PC-9 (cell line): ENCODE data around the gene TBC1D22A. TPM values are rescaled to one million over a fixed set of nuclear protein-coding genes. Genes with fewer than 3 reads are reported as not detected.

Source experiments
- BruUV-seq: library from RNA; stranded (reverse); fragments of 400-500 nt; replicated peaks from 2 replicates; lab custom pipeline; 2021; lab: Mats Ljungman, UMichigan
- CTCF ChIA-PET: fragments of 300-600 bp; sonication (Branson Sonifier 250); formaldehyde crosslinking; loops from one replicate; lab custom pipeline; 2022; ENCODE audit warnings: antibody characterized with exemption; lab: Charles Lee
- POLR2A ChIA-PET: fragments of 300-600 bp; sonication (Branson Sonifier 250); formaldehyde crosslinking; loops from one replicate; lab custom pipeline; 2022; ENCODE audit warnings: antibody characterized with exemption; ENCODE audit not compliant: unreplicated experiment; lab: Charles Lee
- DNase-seq, 2 experiments: peaks; one replicate each; pipeline versions ENCODE4 v3.0.0 to v3.0.0-alpha.2; 2015 to 2022; ENCODE audit warnings: mixed read lengths in 1 of 2
- H2AFZ ChIP-seq: fragments of 200-600 bp; sonication (generic); 2 replicates; pipeline ENCODE4 v1.8.1; 2017; ENCODE audit warnings: antibody characterized with exemption
- H3F3A ChIP-seq: fragments of 200-600 bp; sonication (generic); 2 replicates; pipeline ENCODE4 v1.8.1; 2017; ENCODE audit warnings: antibody characterized with exemption, mild to moderate bottlenecking, low read depth; ENCODE audit not compliant: insufficient read depth
- H3K27ac ChIP-seq: fragments of 200-600 bp; sonication (generic); 2 replicates; pipeline ENCODE4 v1.6.1; 2016; ENCODE audit warnings: mixed run types
- H3K27me3 ChIP-seq: fragments of 200-600 bp; sonication (generic); 2 replicates; pipeline ENCODE4 v1.6.1; 2016; ENCODE audit warnings: low read depth, mixed run types; ENCODE audit not compliant: insufficient read depth
- H3K36me3 ChIP-seq: fragments of 200-600 bp; sonication (generic); 2 replicates; pipeline ENCODE4 v1.6.1; 2016; ENCODE audit warnings: low read depth, mixed run types
- H3K4me1 ChIP-seq: fragments of 200-600 bp; sonication (generic); replicated peaks from 2 replicates; pipeline ENCODE4 v1.6.1; 2016; ENCODE audit warnings: mixed run types; ENCODE audit not compliant: insufficient read depth
- H3K4me2 ChIP-seq: fragments of 200-600 bp; sonication (generic); 2 replicates; pipeline ENCODE4 v1.6.1; 2017; ENCODE audit warnings: mixed run types
- H3K4me3 ChIP-seq: fragments of 200-600 bp; sonication (generic); 2 replicates; pipeline ENCODE4 v1.6.1; 2016; ENCODE audit warnings: mixed run types
- H3K79me2 ChIP-seq: fragments of 200-600 bp; sonication (generic); 2 replicates; pipeline ENCODE4 v1.6.1; 2017; ENCODE audit warnings: low read depth, mixed run types
- H3K9me2 ChIP-seq: fragments of 200-600 bp; sonication (generic); 2 replicates; pipeline ENCODE4 v1.8.1; 2017; ENCODE audit warnings: mild to moderate bottlenecking; ENCODE audit not compliant: insufficient read depth
- H3K9me3 ChIP-seq: fragments of 200-600 bp; sonication (generic); 2 replicates; pipeline ENCODE4 v1.8.1; 2016; ENCODE audit warnings: low read depth; ENCODE audit not compliant: insufficient read depth
- H4K20me1 ChIP-seq: fragments of 200-600 bp; sonication (generic); 2 replicates; pipeline ENCODE4 v1.8.1; 2017; ENCODE audit not compliant: insufficient read depth
- EZH2 ChIP-seq: fragments of 200-600 bp; sonication (generic); IDR thresholded peaks from 2 replicates; pipeline ENCODE4 v1.8.0; 2017; ENCODE audit warnings: antibody characterized with exemption, low read depth
- intact Hi-C: fragments of 100-400 bp; cut with micrococcal nuclease; formaldehyde crosslinking; loops from one replicate; pipeline ENCODE4 v1.10.0; 2022; ENCODE audit not compliant: unreplicated experiment
- total RNA-seq: library from RNA; stranded (reverse); gene quantifications from 2 replicates; pipeline ENCODE4 v1.2.3, GENCODE V29; 2021
- TF ChIP-seq, protein P1 (sequence below): fragments of 200-600 bp; sonication (generic); conservative IDR thresholded peaks from 2 replicates; pipeline ENCODE4 v1.6.1; 2017; ENCODE audit warnings: mixed run types, antibody characterized with exemption, mild to moderate bottlenecking, moderate library complexity

TBC1D22A gene
- total RNA-seq, 1 experiment from 2014 or later = 40.3 TPM

DNA sequence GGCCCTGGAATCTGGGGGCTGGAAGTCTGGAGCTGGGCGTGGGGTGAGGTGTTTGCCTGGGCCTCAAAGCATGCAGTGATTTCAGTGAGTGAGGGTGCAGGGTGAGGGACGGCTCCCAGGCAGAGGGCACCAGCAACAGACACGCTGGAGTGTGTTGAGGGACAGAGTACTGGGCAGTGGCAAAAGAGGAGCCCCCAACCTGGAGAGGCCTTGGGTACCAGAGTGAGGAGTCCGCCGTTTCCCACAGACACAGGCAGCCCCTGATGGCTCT, 12.0 kb upstream of the TBC1D22A start:
- peak overlapping the region; percentile 36; the same call in 1 of the 2 replicates for H3K4me3 ChIP-seq
- peaks cover 75% of the 10 kb centered on the region for H3K4me1 ChIP-seq
- H3F3A ChIP-seq = peaks cover 50% of the 10 kb centered on the region
- no peak overlapping the region for H2AFZ ChIP-seq
- H3K36me3 ChIP-seq = no peaks in the 10 kb centered on the region
- no peaks in the 10 kb centered on the region for H3K9me2 ChIP-seq
- no peaks in the 10 kb centered on the region for H3K79me2 ChIP-seq
- H3K9me3 ChIP-seq = no peaks in the 10 kb centered on the region
- BruUV-seq = no TSS peak
- intact Hi-C loops = loop anchor here (5.0 kb wide), 5 partner anchors 153 to 373 kb away; no protein-coding TSS in a partner anchor
- ChIA-PET POLR2A (no interaction called here), CTCF (interaction anchor here (0.6 kb wide), 1 partner anchor 13 kb away, joined by 6 read pairs; no protein-coding TSS in a partner anchor)
- peak overlapping the region; percentile 79 for H3K27ac ChIP-seq
- peak overlapping the region; percentile 83 for H3K4me2 ChIP-seq
- TF ChIP-seq, protein P1, sequence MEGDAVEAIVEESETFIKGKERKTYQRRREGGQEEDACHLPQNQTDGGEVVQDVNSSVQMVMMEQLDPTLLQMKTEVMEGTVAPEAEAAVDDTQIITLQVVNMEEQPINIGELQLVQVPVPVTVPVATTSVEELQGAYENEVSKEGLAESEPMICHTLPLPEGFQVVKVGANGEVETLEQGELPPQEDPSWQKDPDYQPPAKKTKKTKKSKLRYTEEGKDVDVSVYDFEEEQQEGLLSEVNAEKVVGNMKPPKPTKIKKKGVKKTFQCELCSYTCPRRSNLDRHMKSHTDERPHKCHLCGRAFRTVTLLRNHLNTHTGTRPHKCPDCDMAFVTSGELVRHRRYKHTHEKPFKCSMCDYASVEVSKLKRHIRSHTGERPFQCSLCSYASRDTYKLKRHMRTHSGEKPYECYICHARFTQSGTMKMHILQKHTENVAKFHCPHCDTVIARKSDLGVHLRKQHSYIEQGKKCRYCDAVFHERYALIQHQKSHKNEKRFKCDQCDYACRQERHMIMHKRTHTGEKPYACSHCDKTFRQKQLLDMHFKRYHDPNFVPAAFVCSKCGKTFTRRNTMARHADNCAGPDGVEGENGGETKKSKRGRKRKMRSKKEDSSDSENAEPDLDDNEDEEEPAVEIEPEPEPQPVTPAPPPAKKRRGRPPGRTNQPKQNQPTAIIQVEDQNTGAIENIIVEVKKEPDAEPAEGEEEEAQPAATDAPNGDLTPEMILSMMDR = no peak
- no peak for TF ChIP-seq EZH2
- H3K27me3 ChIP-seq = no peaks in the 10 kb centered on the region
- no peaks in the 10 kb centered on the region for H4K20me1 ChIP-seq
- DNase-seq = no peak

DNA sequence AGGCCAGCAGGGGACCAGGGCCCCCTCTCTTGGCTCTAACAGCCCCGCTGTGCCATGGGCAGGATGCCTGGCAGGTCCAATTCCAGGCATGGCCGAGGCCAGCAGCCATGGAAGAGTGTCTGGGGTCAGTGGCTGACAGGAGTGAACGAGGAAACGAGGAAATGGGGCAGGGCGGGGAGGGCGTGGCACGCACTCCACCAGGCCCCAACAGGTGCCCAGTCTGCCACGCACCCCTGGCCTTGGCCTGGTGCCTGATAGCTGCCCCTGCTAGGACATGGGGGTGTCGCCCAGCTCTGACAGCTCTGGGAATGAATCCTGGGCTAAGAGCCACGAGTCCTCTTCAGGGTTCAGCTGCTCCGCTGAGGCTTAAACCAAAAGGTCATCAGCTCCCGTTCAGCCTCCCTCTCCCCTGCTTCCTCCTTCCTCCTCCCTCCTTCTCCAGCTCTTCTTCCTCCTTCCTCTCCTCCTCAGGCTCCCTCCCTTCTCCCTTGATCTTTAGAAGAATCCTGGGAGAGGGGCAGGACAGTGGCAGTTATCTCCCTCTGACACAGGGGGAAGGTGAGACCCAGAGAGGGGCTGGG, 11.5 kb upstream of the TBC1D22A start:
- POLR2A ChIA-PET = no interaction called here
- Histone ChIP-seq H2AFZ (no peak overlapping the region), H3K79me2 (no peaks in the 10 kb centered on the region), H3K36me3 (no peaks in the 10 kb centered on the region), H3K9me2 (no peaks in the 10 kb centered on the region), H3K4me1 (peaks cover 75% of the 10 kb centered on the region), H3K4me2 (peak overlapping the region; percentile 83), H4K20me1 (no peaks in the 10 kb centered on the region), H3F3A (peaks cover 50% of the 10 kb centered on the region), H3K27me3 (no peaks in the 10 kb centered on the region), H3K27ac (peak overlapping the region; percentile 79), H3K4me3 (no peak overlapping the region), H3K9me3 (no peaks in the 10 kb centered on the region; the same call in 1 of the 2 replicates)
- TF ChIP-seq, protein P1 = no peak
- no peak for TF ChIP-seq EZH2
- BruUV-seq = no TSS peak
- peak; percentile 61 to 66 for DNase-seq
- intact Hi-C loops = loop anchor here (5.0 kb wide), 5 partner anchors 154 to 374 kb away; no protein-coding TSS in a partner anchor
- CTCF ChIA-PET = interaction anchor here (0.6 kb wide), 3 partner anchors 9 to 79 kb away, joined by 3 to 6 read pairs (median 4); no protein-coding TSS in a partner anchor

DNA sequence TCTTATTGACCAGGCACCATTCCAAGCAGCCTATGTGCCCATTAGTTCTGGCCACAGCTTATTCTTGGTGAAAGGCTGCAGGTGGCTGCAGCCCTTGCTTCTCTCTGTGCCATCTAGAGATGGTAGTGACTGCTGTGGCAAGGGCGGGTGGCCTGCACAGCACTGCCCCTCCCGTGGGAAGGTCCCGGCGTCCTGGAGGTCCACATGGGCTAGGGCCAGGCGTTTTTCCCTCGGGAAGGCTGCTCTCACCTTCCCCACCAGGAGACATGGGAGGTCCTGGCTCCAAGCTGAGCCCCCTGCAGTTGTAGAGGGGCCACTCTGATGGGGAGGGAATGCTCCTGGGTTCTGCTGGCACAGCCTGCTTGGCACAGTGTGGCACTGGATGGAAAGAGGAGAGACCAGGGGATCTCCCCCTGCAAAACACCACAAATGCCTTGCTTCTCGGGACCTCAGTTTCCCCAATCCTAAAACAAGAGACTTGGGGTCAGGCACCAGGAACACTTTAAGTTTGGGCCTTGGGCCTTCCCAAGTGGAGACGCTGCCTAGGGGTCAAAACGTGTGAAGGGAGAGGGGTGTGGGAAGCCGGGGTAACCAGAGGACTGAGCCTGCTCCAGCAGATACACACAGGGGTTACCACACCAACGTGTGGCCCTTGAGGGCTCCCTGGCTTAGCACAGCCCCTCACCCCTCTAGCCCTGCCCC, 10.0 kb upstream of the TBC1D22A start:
- no peaks in the 10 kb centered on the region for H3K9me2 ChIP-seq
- H3K36me3 ChIP-seq = no peaks in the 10 kb centered on the region
- no peak for DNase-seq
- H3K9me3 ChIP-seq = peaks cover 4% of the 10 kb centered on the region; the same call in 1 of the 2 replicates
- no peaks in the 10 kb centered on the region for H3K79me2 ChIP-seq
- TF ChIP-seq EZH2 = no peak
- TF ChIP-seq, protein P1 = no peak
- no peak overlapping the region for H2AFZ ChIP-seq
- POLR2A ChIA-PET = no interaction called here
- H3K27me3 ChIP-seq = no peaks in the 10 kb centered on the region
- H3K4me3 ChIP-seq = no peak overlapping the region
- H3F3A ChIP-seq = peaks cover 50% of the 10 kb centered on the region
- H3K27ac ChIP-seq = peak overlapping the region; percentile 93
- BruUV-seq = no TSS peak
- intact Hi-C loops = loop anchor here (5.0 kb wide), 5 partner anchors 155 to 375 kb away; no protein-coding TSS in a partner anchor
- CTCF ChIA-PET = no interaction called here
- H3K4me1 ChIP-seq = peaks cover 75% of the 10 kb centered on the region
- H4K20me1 ChIP-seq = no peaks in the 10 kb centered on the region
- H3K4me2 ChIP-seq = peak overlapping the region; percentile 6; the same call in 1 of the 2 replicates
